Fibroblast of skin of right quadriceps (primary cell): ENCODE data around the gene ANAPC15.
A peak's percentile ranks its signal among the peaks of the same experiment; 100 is the strongest.

Source experiments
- DNase-seq: peaks from one replicate; pipeline ENCODE4 v3.0.0-alpha.2; 2013

The ANAPC15 gene

GRCh38 chr11:72124046-72124445 lies 11.6 kb upstream of the ANAPC15 start:
- DNase-seq, result no peak

- no peak for DNase-seq
These were observed 10.7 kb upstream of the ANAPC15 start for GRCh38 chr11:72123117-72123653.

GRCh38 chr11:72122607-72123006 lies 10.1 kb upstream of the ANAPC15 start:
- no peak for DNase-seq

- DNase-seq, result no peak
These were observed 8.4 kb upstream of the ANAPC15 start for GRCh38 chr11:72120930-72121329.

- no peak for DNase-seq
These were observed 6.7 kb upstream of the ANAPC15 start for GRCh38 chr11:72119198-72119597.

GRCh38 chr11:72116019-72116755 lies 3.7 kb upstream of the ANAPC15 start:
- DNase-seq, result no peak

GRCh38 chr11:72114570-72114969 lies 2.1 kb upstream of the ANAPC15 start:
- no peak for DNase-seq

GRCh38 chr11:72112978-72113808 lies 698 bp upstream of the ANAPC15 start:
- no peak for DNase-seq

GRCh38 chr11:72111300-72112142 lies 974 bp downstream of the ANAPC15 start:
- DNase-seq, result no peak

- DNase-seq, result no peak
These were observed 6.6 kb downstream of the ANAPC15 start, which contains the start of gene TOMT for GRCh38 chr11:72105888-72106287. TSS of gene TOMT (plus strand) at chr11:72105924. CDS start at chr11:72105952, 28 bp downstream.

GRCh38 chr11:72103754-72104167 lies 8.7 kb downstream of the ANAPC15 start:
- no peak for DNase-seq

- peak; percentile 99 for DNase-seq
These were observed 9.3 kb downstream of the ANAPC15 start, which contains the start of gene LAMTOR1 for GRCh38 chr11:72102946-72103753. TSS of gene LAMTOR1 (minus strand) at chr11:72103297. CDS start at chr11:72103224, 73 bp downstream.

GRCh38 chr11:72102631-72102945 lies 9.9 kb downstream of the ANAPC15 start:
- DNase-seq, result no peak

- no peak for DNase-seq
These were observed 10.3 kb downstream of the ANAPC15 start for GRCh38 chr11:72102162-72102561.

GRCh38 chr11:72100462-72100861 lies 12.0 kb downstream of the ANAPC15 start:
- no peak for DNase-seq

- no peak for DNase-seq
These were observed 12.5 kb downstream of the ANAPC15 start for GRCh38 chr11:72100009-72100408.

- DNase-seq, result no peak
These were observed 13.8 kb downstream of the ANAPC15 start for GRCh38 chr11:72098741-72099140.

GRCh38 chr11:72091292-72091691 lies 21.2 kb downstream of the ANAPC15 start:
- DNase-seq, result peak; percentile 62

- DNase-seq, result no peak
These were observed 24.3 kb downstream of the ANAPC15 start for GRCh38 chr11:72088076-72088808.

GRCh38 chr11:72085621-72086351 lies 26.7 kb downstream of the ANAPC15 start:
- DNase-seq, result no peak

GRCh38 chr11:72084965-72085364 lies 27.5 kb downstream of the ANAPC15 start:
- DNase-seq, result no peak
